K562 (cell line): Measurements from ENCODE around the gene LMNB1.

Experiments
- POLR3A ChIP-seq: IDR thresholded peaks from 2 replicates; pipeline ENCODE4 v1.6.1; 2011; ENCODE audit warnings: borderline replicate concordance, mild to moderate bottlenecking, moderate library complexity; ENCODE audit not compliant: insufficient read length, insufficient read depth; ENCODE audit errors: extremely low read depth
- RCOR1 ChIP-seq, 2 experiments: IDR thresholded peaks; 2 replicates each; pipeline ENCODE4 v1.6.1; 2012; ENCODE audit warnings: low read depth in 2 of 2, low read length in 2 of 2, borderline replicate concordance in 1 of 2, improper control_type of control experiment in 1 of 2
- SRSF7 ChIP-seq: fragments of 200-400 bp; formaldehyde crosslinking; optimal IDR thresholded peaks from 2 replicates; pipeline ENCODE3; 2017; ENCODE audit warnings: mild to moderate bottlenecking, low read depth, low read length
- ZBTB17 ChIP-seq: fragments of 450-650 bp; formaldehyde crosslinking; IDR thresholded peaks from 2 replicates; pipeline ENCODE4 v1.4.0; 2020; ENCODE audit warnings: mild to moderate bottlenecking

DNA sequence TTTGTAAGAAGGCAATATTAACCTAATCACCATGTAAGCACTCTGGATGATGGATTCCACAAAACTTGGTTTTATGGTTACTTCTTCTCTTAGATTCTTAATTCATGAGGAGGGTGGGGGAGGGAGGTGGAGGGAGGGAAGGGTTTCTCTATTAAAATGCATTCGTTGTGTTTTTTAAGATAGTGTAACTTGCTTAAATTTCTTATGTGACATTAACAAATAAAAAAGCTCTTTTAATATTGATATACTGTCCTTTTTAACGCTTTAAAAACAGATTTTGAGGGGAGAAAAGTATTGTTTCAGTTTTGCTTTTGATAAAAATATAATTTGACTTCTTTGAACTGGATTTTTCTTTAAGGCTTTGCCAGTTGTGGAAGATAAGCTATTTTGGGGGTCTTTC lies 59.8 kb downstream of the LMNB1 start:
- TF ChIP-seq ZBTB17 (no peak), POLR3A (no peak), RCOR1 (IDR thresholded peaks at IDR 0.05; ENCODE audit: borderline replicate concordance in 1 of 2, low read depth in 2 of 2, low read length in 2 of 2) (no peak), SRSF7 (no peak)
